Right lobe of liver (tissue), 4 donors: Measurements from ENCODE around the gene TBCC.

Experiments used
- CTCF ChIP-seq, 4 donors: fragments of 200-600 bp in 3 of 4; fragments of 450-650 bp in 1 of 4; IDR thresholded peaks; one replicate each; pipeline versions ENCODE4 v1.5.1 to v1.8.0; 2016 to 2022; ENCODE audit warnings: antibody characterized with exemption in 4 of 4, mild to moderate bottlenecking in 2 of 4
- POLR2A ChIP-seq: fragments of 450-650 bp; IDR thresholded peaks from one replicate; pipeline ENCODE4 v1.6.1; 2017; ENCODE audit warnings: antibody characterized with exemption, mild to moderate bottlenecking
- donor health status: DM: no; HTN: no; CAD: no.
- donor health status: DM: no; HTN: no; CAD: no.
- donor health status: DM: no; HTN: yes; CAD: no.

DNA sequence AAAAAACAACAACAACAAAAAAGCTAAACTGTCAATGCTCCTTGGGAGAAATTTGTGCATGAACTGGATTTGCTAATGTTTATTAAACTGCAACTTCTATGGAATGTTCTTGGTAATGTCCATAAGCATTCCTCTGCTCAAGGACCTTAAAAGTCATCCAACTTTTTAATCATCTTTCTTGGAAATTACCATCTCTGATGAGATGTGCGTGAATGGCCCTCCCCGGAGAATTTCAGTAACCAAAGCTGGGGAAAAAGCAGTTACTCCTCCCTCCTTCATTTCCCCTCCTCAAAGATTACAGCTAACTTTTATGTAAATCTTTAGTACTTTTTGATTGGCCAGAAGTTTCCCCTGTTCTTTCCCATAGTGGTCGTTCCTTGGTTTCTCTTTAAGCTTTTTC is 5.2 kb downstream of the TBCC start:
- TF ChIP-seq CTCF (IDR thresholded peaks at IDR 0.05) (no peak), POLR2A (no peak)
